Measurements from ENCODE around the gene INS. TPM values are rescaled to one million over a fixed set of nuclear protein-coding genes. Genes with fewer than 3 reads are reported as not detected.

Gene INS
- total RNA-seq, 1 experiment from 2014 or later, result not detected

DNA sequence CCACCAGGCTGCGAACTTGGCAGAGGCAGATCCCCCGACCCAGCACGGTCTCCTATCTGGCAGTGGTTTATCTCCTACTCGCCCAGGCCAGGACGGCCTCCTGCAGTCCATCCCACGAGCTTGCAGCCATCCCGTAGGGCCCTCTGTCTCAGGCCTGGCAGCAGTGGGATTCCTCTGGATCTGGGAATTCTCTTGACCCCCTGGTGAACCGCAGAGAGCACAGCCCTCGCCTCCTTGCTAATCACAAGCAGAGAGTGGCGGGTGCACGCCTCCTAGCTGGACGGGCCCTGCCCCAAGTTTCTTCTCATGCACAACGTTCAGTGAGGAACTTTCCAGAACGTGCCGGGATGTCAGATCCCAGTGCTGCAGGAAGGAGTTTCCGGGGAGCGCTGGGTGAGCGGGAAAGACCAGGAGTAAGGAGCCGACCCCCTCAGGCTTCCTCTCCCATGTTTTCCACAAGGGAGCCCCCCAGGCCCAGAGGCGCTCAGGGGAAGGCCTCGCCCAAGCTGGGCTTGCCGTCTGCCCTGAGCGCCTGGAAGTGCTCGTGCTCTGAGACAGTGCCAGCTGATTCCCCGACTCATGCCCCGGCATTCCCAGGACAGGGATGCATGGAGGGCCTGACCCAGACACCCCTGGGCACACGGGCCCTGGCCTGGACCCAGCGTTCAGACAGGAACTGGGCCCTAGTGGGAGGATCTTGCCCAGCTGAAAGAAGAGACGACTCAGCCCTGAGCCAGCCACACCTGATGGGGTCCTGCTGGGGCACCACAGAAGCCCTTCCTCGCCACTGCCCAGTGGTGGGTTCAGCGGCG lies 46.4 kb downstream of the INS start:
- WGBS (ENCODE audit: extremely low coverage, insufficient read length, low lambda C conversion rate), result no CpG with 5 or more reads among the region's 32 CpGs
- H3K27me3 ChIP-seq (ENCODE audit: insufficient read depth, low read length), result no peaks in the 10 kb centered on the region
- H4K91ac ChIP-seq (ENCODE audit: insufficient read length, low read depth, low read length), result no peak overlapping the region
- TF ChIP-seq, protein P1, sequence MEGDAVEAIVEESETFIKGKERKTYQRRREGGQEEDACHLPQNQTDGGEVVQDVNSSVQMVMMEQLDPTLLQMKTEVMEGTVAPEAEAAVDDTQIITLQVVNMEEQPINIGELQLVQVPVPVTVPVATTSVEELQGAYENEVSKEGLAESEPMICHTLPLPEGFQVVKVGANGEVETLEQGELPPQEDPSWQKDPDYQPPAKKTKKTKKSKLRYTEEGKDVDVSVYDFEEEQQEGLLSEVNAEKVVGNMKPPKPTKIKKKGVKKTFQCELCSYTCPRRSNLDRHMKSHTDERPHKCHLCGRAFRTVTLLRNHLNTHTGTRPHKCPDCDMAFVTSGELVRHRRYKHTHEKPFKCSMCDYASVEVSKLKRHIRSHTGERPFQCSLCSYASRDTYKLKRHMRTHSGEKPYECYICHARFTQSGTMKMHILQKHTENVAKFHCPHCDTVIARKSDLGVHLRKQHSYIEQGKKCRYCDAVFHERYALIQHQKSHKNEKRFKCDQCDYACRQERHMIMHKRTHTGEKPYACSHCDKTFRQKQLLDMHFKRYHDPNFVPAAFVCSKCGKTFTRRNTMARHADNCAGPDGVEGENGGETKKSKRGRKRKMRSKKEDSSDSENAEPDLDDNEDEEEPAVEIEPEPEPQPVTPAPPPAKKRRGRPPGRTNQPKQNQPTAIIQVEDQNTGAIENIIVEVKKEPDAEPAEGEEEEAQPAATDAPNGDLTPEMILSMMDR (conservative IDR thresholded peaks at IDR 0.05), result no peak
- no peaks in the 10 kb centered on the region for H3K23me2 ChIP-seq (ENCODE audit: insufficient read length, low read depth, low read length, poor library complexity, severe bottlenecking)
- H3K9ac ChIP-seq (ENCODE audit: extremely low read depth, insufficient read length, low read length), result no peak overlapping the region
- peaks cover 22 to 24% of the 10 kb centered on the region in 2 experiments for H3K9me3 Mint-ChIP-seq
- H3K9me3 ChIP-seq (ENCODE audit: control insufficient read depth, low read depth, low read length), result no peaks in the 10 kb centered on the region
- peak overlapping the region in 1 of 3 experiments; percentile 50; a peak in 2 of 7 replicates for H3K27ac Mint-ChIP-seq
- peaks cover 66% of the 10 kb centered on the region for H3K27me3 Mint-ChIP-seq (ENCODE audit: low read depth)
- H3K79me2 ChIP-seq (ENCODE audit: insufficient read depth, low read length), result no peaks in the 10 kb centered on the region
- H3K4me1 Mint-ChIP-seq, result peaks cover 10 to 13% of the 10 kb centered on the region in 2 experiments
- DNase-seq, result no peak
- no peak overlapping the region for H2BK15ac ChIP-seq (ENCODE audit: low read depth, low read length)
- H3K56ac ChIP-seq (ENCODE audit: insufficient read length, low read depth, low read length), result no peak overlapping the region
- no peak overlapping the region; the same call in 1 of the 2 replicates for H3K14ac ChIP-seq (ENCODE audit: insufficient read depth, low read length)
- no peak overlapping the region for H3K27ac ChIP-seq (ENCODE audit: insufficient read length, low read depth, low read length)
- no peak overlapping the region for H4K8ac ChIP-seq (replicated peaks; ENCODE audit: insufficient read length, low read depth, low read length)
- H3K4ac ChIP-seq (ENCODE audit: low read depth, low read length), result no peak overlapping the region
- no peaks in the 10 kb centered on the region for H3K4me1 ChIP-seq (ENCODE audit: insufficient read depth, low read length)
- no peak overlapping the region for H2AFZ ChIP-seq (ENCODE audit: low read length)
- no peak overlapping the region for H3K4me2 ChIP-seq (ENCODE audit: insufficient read depth, insufficient read length, low read length)
- no peak overlapping the region for H2BK12ac ChIP-seq (ENCODE audit: insufficient read length, low read depth, low read length)
- H3K23ac ChIP-seq (ENCODE audit: insufficient read length, low read depth, low read length), result no peak overlapping the region
- no peak overlapping the region for H4K5ac ChIP-seq (ENCODE audit: insufficient read length, low read depth, low read length)
- no peak overlapping the region for H2BK120ac ChIP-seq (ENCODE audit: low read depth, low read length, poor library complexity, severe bottlenecking)
- no peak overlapping the region for H2BK5ac ChIP-seq (ENCODE audit: insufficient read length, low read length)
- no peak overlapping the region for H2BK20ac ChIP-seq (ENCODE audit: low read depth, low read length, poor library complexity, severe bottlenecking)
- no peak overlapping the region for H3K4me3 Mint-ChIP-seq
- H3K79me1 ChIP-seq (ENCODE audit: insufficient read depth, low read depth, low read length, poor library complexity, severe bottlenecking), result no peaks in the 10 kb centered on the region
- peaks cover 0 to 13% (median 10%) of the 10 kb centered on the region in 3 experiments; a peak in 6 of 7 replicates for H3K36me3 Mint-ChIP-seq (ENCODE audit: insufficient read depth in 1 of 3, low read depth in 3 of 3)
- no peak overlapping the region for H3K18ac ChIP-seq (ENCODE audit: insufficient read length, low read depth, low read length)
- H4K20me1 ChIP-seq (ENCODE audit: control insufficient read depth, insufficient read depth, insufficient read length), result no peaks in the 10 kb centered on the region
- no peak overlapping the region for H2AK5ac ChIP-seq (ENCODE audit: insufficient read length, low read length)
- H3T11ph ChIP-seq (ENCODE audit: low read length), result no peak overlapping the region

All from H9 (cell line).